ENCODE data around the gene LUC7L3. TPM values are rescaled to one million over a fixed set of nuclear protein-coding genes. Genes with fewer than 3 reads are reported as not detected.

LUC7L3 gene
- total RNA-seq, 1 experiment from 2014 or later = 155 TPM

DNA sequence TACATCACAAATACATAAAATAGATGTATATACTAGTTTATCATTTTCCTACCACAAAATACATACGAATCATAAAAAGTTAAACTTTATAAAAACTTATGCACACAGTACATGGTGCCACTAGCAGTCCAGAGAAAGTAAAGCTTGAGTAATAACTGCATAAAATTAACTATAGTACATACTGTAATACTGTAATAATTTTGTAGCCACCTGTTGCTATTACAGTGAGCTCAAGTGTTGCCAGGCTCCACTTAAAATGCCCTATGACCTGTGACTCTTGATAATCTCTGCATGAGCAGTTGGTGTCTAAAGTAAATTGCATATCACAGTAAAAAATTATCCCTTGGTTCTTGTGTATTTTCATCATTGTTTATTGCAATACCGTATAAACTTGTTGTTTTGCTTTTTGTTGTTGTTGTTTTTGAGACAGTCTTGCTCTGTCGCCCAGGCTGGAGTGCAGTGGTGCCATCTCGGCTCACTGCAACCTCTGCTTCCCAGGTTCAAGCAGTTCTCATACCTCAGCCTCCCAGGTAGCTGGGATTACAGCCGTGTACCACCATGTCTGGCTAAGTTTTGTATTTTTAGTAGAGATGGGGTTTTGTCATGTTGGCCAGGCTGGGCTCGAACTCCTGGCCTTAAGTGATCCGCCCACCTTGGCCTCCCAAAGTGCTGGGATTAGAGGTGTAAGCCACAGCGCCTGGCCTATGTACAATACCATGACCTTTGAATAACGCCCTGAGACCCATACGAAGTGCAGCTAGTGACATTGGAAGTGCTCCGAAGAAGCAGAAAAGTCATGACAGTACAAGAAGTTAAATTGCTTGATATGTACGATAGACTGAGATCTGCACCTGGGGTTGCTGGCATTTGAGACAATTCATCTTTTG, 6.6 kb downstream of the LUC7L3 start:
- CTCF ChIA-PET = interaction anchor here (0.5 to 0.6 kb wide), 3 partner anchors 56 to 181 kb away, joined by 3 to 5 read pairs (median 3); no protein-coding TSS in a partner anchor
- no peak overlapping the region for H3K4me3 Mint-ChIP-seq (ENCODE audit: low read depth, unreplicated experiment)
- TF ChIP-seq, protein P1, sequence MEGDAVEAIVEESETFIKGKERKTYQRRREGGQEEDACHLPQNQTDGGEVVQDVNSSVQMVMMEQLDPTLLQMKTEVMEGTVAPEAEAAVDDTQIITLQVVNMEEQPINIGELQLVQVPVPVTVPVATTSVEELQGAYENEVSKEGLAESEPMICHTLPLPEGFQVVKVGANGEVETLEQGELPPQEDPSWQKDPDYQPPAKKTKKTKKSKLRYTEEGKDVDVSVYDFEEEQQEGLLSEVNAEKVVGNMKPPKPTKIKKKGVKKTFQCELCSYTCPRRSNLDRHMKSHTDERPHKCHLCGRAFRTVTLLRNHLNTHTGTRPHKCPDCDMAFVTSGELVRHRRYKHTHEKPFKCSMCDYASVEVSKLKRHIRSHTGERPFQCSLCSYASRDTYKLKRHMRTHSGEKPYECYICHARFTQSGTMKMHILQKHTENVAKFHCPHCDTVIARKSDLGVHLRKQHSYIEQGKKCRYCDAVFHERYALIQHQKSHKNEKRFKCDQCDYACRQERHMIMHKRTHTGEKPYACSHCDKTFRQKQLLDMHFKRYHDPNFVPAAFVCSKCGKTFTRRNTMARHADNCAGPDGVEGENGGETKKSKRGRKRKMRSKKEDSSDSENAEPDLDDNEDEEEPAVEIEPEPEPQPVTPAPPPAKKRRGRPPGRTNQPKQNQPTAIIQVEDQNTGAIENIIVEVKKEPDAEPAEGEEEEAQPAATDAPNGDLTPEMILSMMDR (IDR thresholded peaks at IDR 0.05; ENCODE audit: unreplicated experiment) = no peak
- DNase-seq = no peak
- intact Hi-C loops (cut with micrococcal nuclease; ENCODE audit: unreplicated experiment) = no loop called here
- no peak overlapping the region for H3K27ac Mint-ChIP-seq (ENCODE audit: unreplicated experiment)
- no peaks in the 10 kb centered on the region for H3K27me3 Mint-ChIP-seq (ENCODE audit: unreplicated experiment)
- no TSS peak for BruUV-seq (replicated peaks)
- H3K36me3 Mint-ChIP-seq (ENCODE audit: insufficient read depth, unreplicated experiment) = peaks cover 44% of the 10 kb centered on the region
- H3K9me3 Mint-ChIP-seq (ENCODE audit: low read depth, unreplicated experiment) = no peaks in the 10 kb centered on the region
- H3K4me1 Mint-ChIP-seq (ENCODE audit: low read depth, unreplicated experiment) = peaks cover 63% of the 10 kb centered on the region

DNA sequence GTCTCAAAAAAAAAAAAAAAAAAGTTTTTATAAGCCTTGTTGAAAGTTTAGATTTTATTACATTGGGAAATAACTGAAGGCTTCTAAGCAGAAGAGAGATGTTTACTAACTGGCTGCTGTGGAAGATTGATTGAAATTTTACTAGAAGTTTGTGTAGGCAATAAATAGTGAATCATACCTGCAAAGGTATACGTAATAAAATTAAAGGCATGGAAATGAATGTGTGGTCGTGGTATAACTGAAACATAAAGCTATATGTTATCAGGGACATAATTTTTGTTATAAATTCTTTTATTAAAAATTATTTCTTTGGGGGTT, 8.7 kb downstream of the LUC7L3 start:
- BruUV-seq (replicated peaks) = no TSS peak
- no peaks in the 10 kb centered on the region for H3K27me3 Mint-ChIP-seq (ENCODE audit: unreplicated experiment)
- CTCF ChIA-PET = interaction anchor here (0.7 kb wide), 1 partner anchor 268 kb away, joined by 3 read pairs; no protein-coding TSS in a partner anchor
- no peak overlapping the region for H3K27ac Mint-ChIP-seq (ENCODE audit: unreplicated experiment)
- peaks cover 41% of the 10 kb centered on the region for H3K36me3 Mint-ChIP-seq (ENCODE audit: insufficient read depth, unreplicated experiment)
- intact Hi-C loops (cut with micrococcal nuclease; ENCODE audit: unreplicated experiment) = no loop called here
- H3K4me3 Mint-ChIP-seq (ENCODE audit: low read depth, unreplicated experiment) = no peak overlapping the region
- H3K9me3 Mint-ChIP-seq (ENCODE audit: low read depth, unreplicated experiment) = no peaks in the 10 kb centered on the region
- H3K4me1 Mint-ChIP-seq (ENCODE audit: low read depth, unreplicated experiment) = peaks cover 69% of the 10 kb centered on the region
- TF ChIP-seq, protein P1 (IDR thresholded peaks at IDR 0.05; ENCODE audit: unreplicated experiment) = no peak
- no peak for DNase-seq

- Mint-ChIP-seq H3K4me1 (ENCODE audit: low read depth, unreplicated experiment) (peaks cover 58% of the 10 kb centered on the region), H3K27ac (ENCODE audit: unreplicated experiment) (no peak overlapping the region), H3K36me3 (ENCODE audit: insufficient read depth, unreplicated experiment) (peaks cover 38% of the 10 kb centered on the region), H3K4me3 (ENCODE audit: low read depth, unreplicated experiment) (no peak overlapping the region), H3K9me3 (ENCODE audit: low read depth, unreplicated experiment) (no peaks in the 10 kb centered on the region), H3K27me3 (ENCODE audit: unreplicated experiment) (no peaks in the 10 kb centered on the region)
- TF ChIP-seq, protein P1 (IDR thresholded peaks at IDR 0.05; ENCODE audit: unreplicated experiment) = no peak
- DNase-seq = no peak
- intact Hi-C loops (cut with micrococcal nuclease; ENCODE audit: unreplicated experiment) = no loop called here
- no TSS peak for BruUV-seq (replicated peaks)
- CTCF ChIA-PET = no interaction called here
These were observed 9.7 kb downstream of the LUC7L3 start for GRCh38 chr17:50728881-50729765.

GRCh38 chr17:50731575-50732460, 12.4 kb downstream of the LUC7L3 start:
- intact Hi-C loops (cut with micrococcal nuclease; ENCODE audit: unreplicated experiment) = no loop called here
- CTCF ChIA-PET = no interaction called here
- H3K27ac Mint-ChIP-seq (ENCODE audit: unreplicated experiment) = peak overlapping the region; percentile 45
- no peak overlapping the region for H3K4me3 Mint-ChIP-seq (ENCODE audit: low read depth, unreplicated experiment)
- BruUV-seq (replicated peaks) = no TSS peak
- no peaks in the 10 kb centered on the region for H3K9me3 Mint-ChIP-seq (ENCODE audit: low read depth, unreplicated experiment)
- TF ChIP-seq, protein P1 (IDR thresholded peaks at IDR 0.05; ENCODE audit: unreplicated experiment) = no peak
- peaks cover 31% of the 10 kb centered on the region for H3K36me3 Mint-ChIP-seq (ENCODE audit: insufficient read depth, unreplicated experiment)
- H3K4me1 Mint-ChIP-seq (ENCODE audit: low read depth, unreplicated experiment) = peaks cover 45% of the 10 kb centered on the region
- no peak for DNase-seq
- H3K27me3 Mint-ChIP-seq (ENCODE audit: unreplicated experiment) = no peaks in the 10 kb centered on the region

Data from Calu3 (cell line).